ENCODE data around the gene HHIP.
A peak's percentile ranks its signal among the peaks of the same experiment; 100 is the strongest.

- TF ChIP-seq CTCF (conservative IDR thresholded peaks at IDR 0.05 in 1 of 2, IDR thresholded peaks at IDR 0.05 in 1 of 2; ENCODE audit: low read depth in 1 of 2, low read length in 2 of 2) (peak in 1 of 2 donors; percentile 37), EZH2 (IDR thresholded peaks at IDR 0.05; ENCODE audit: low read length, missing control alignments) (no peak)
Measured at GRCh38 chr4:144646523-144647094, 653 bp downstream of the HHIP start.
